HCT116 (cell line): ENCODE data around the gene ZCCHC2. TPM values are rescaled to one million over a fixed set of nuclear protein-coding genes. Genes with fewer than 3 reads are reported as not detected.

Source experiments
- ATAC-seq: fragments of 200-7000 bp; cut with Tn5 transposase; 2 replicates; pipeline ENCODE4 v1.9.1; 2020; ENCODE audit warnings: mild to moderate bottlenecking, moderate library complexity
- BruUV-seq: library from RNA; stranded (reverse); fragments of 400-500 nt; replicated peaks from 2 replicates; lab custom pipeline; 2021; lab: Mats Ljungman, UMichigan
- CTCF ChIA-PET: fragments of 300-600 bp; sonication (Branson Sonifier 250); formaldehyde crosslinking; loops from one replicate; lab custom pipeline; 2021; ENCODE audit warnings: antibody characterized with exemption; lab: Charles Lee
- POLR2A ChIA-PET: fragments of 300-600, 350-600 bp; sonication (Branson Sonifier 250); formaldehyde crosslinking; loops from one replicate; lab custom pipeline; 2021; ENCODE audit warnings: antibody characterized with exemption; lab: Charles Lee
- RAD21 ChIA-PET, 2 experiments: fragments of 300-600 bp; sonication (Branson Sonifier 250); formaldehyde crosslinking; loops; one replicate each; lab custom pipeline; 2023; ENCODE audit warnings: low total read pairs in 2 of 2; ENCODE audit not compliant: uncharacterized antibody in 2 of 2, unreplicated experiment in 2 of 2, low non-redundant PET in 1 of 2; lab: Charles Lee
- DNase-seq: peaks from one replicate; pipeline ENCODE4 v3.0.0-alpha.2; 2010; ENCODE audit warnings: low read depth, low spot score
- H2AFZ ChIP-seq: fragments of 200-600 bp; shearing (Covaris generic), sonication (generic); 2 replicates; pipeline ENCODE4 v1.6.1; 2017; ENCODE audit warnings: low read depth, mixed run types, mixed read lengths, antibody characterized with exemption, low read length; ENCODE audit not compliant: poor library complexity, severe bottlenecking
- H3K27ac ChIP-seq: 2 replicates; pipeline ENCODE4 v1.5.1; 2012; ENCODE audit warnings: low read depth, low read length
- H3K27me3 ChIP-seq: fragments of 200-600 bp; sonication (generic); 2 replicates; pipeline ENCODE4 v1.6.1; 2016; ENCODE audit warnings: mixed run types, low read length, mixed read lengths; ENCODE audit not compliant: insufficient read depth
- H3K36me3 ChIP-seq, 2 experiments: fragments of 200-500 bp in 1 of 2; fragments of 200-600 bp in 1 of 2; sonication (Bioruptor generic) in 1 of 2; sonication (generic) in 1 of 2; 2 replicates each; pipeline versions ENCODE4 v1.5.1 to v1.6.1; 2014 to 2016; ENCODE audit warnings: low read length in 2 of 2, inconsistent platforms in 1 of 2, mixed read lengths in 1 of 2, mixed run types in 1 of 2; ENCODE audit not compliant: insufficient read depth in 2 of 2, control insufficient read depth in 1 of 2
- H3K4me1 ChIP-seq, 2 experiments: fragments of 200-600 bp in 1 of 2; sonication (generic) in 1 of 2; 2 replicates each; pipeline versions ENCODE4 v1.5.1 to v1.6.1; 2012 to 2017; ENCODE audit warnings: low read length in 2 of 2, inconsistent platforms in 1 of 2, mild to moderate bottlenecking in 1 of 2, mixed read lengths in 1 of 2, mixed run types in 1 of 2, moderate library complexity in 1 of 2; ENCODE audit not compliant: insufficient read depth in 2 of 2, control insufficient read depth in 1 of 2
- H3K4me2 ChIP-seq: fragments of 200-600 bp; sonication (generic); 2 replicates; pipeline ENCODE4 v1.6.1; 2017; ENCODE audit warnings: mixed run types, low read length, mixed read lengths
- H3K4me3 ChIP-seq, 2 experiments: fragments of 200-600 bp in 1 of 2; sonication (generic) in 1 of 2; replicated peaks in 1 of 2; 2 replicates each; pipeline ENCODE4 v1.5.1; 2011 to 2016; ENCODE audit warnings: low read length in 2 of 2, control low read depth in 1 of 2, low read depth in 1 of 2, mild to moderate bottlenecking in 1 of 2, mixed read lengths in 1 of 2, mixed run types in 1 of 2
- H3K79me2 ChIP-seq: fragments of 200-600 bp; sonication (generic); 2 replicates; pipeline ENCODE4 v1.6.1; 2017; ENCODE audit warnings: mild to moderate bottlenecking, mixed run types, low read length, moderate library complexity, mixed read lengths; ENCODE audit not compliant: insufficient read depth
- H3K9ac ChIP-seq: fragments of 200-600 bp; sonication (generic); 2 replicates; pipeline ENCODE4 v1.6.1; 2016; ENCODE audit warnings: low read length, mixed read lengths
- H3K9me2 ChIP-seq: fragments of 200-600 bp; sonication (generic), shearing (Covaris generic); 2 replicates; pipeline ENCODE4 v1.6.1; 2017; ENCODE audit warnings: mixed run types, mild to moderate bottlenecking, moderate library complexity; ENCODE audit not compliant: insufficient read depth
- H3K9me3 ChIP-seq, 2 experiments: fragments of 200-500 bp in 1 of 2; fragments of 200-600 bp in 1 of 2; sonication (Bioruptor generic) in 1 of 2; sonication (generic) in 1 of 2; 2 replicates each; pipeline ENCODE4 v1.6.1; 2014 to 2017; ENCODE audit warnings: low read length in 2 of 2, mixed read lengths in 2 of 2, inconsistent platforms in 1 of 2, low read depth in 1 of 2, mild to moderate bottlenecking in 1 of 2, mixed run types in 1 of 2, moderate library complexity in 1 of 2; ENCODE audit not compliant: control insufficient read depth in 1 of 2, insufficient read depth in 1 of 2
- H4K20me1 ChIP-seq: fragments of 200-600 bp; sonication (generic), shearing (Covaris generic); 2 replicates; pipeline ENCODE4 v1.6.1; 2017; ENCODE audit warnings: mixed run types, mild to moderate bottlenecking, moderate library complexity; ENCODE audit not compliant: insufficient read depth
- CBX3 ChIP-seq: IDR thresholded peaks from 2 replicates; pipeline ENCODE4 v1.6.1; 2012; ENCODE audit warnings: low read depth
- CEBPB ChIP-seq: IDR thresholded peaks from 2 replicates; pipeline ENCODE4 v1.6.1; 2012; ENCODE audit warnings: low read depth
- ELF1 ChIP-seq: IDR thresholded peaks from 2 replicates; pipeline ENCODE4 v1.6.1; 2012; ENCODE audit warnings: low read depth, borderline replicate concordance
- EZH2 ChIP-seq: fragments of 200-600 bp; sonication (generic); IDR thresholded peaks from 2 replicates; pipeline ENCODE4 v1.6.1; 2017; ENCODE audit warnings: antibody characterized with exemption, mixed run types
- EZH2phosphoT487 ChIP-seq: fragments of 200-600 bp; IDR thresholded peaks from 2 replicates; pipeline ENCODE4 v1.6.1; 2018; ENCODE audit warnings: antibody characterized with exemption, borderline replicate concordance
- FOSL1 ChIP-seq: IDR thresholded peaks from 2 replicates; pipeline ENCODE4 v1.6.1; 2012; ENCODE audit warnings: low read depth
- POLR2A ChIP-seq: IDR thresholded peaks from 2 replicates; pipeline ENCODE4 v1.7.0; 2011; ENCODE audit warnings: borderline replicate concordance; ENCODE audit not compliant: insufficient read depth, insufficient read length; ENCODE audit errors: extremely low read depth
- RAD21 ChIP-seq: IDR thresholded peaks from 2 replicates; pipeline ENCODE4 v1.6.1; 2012; ENCODE audit warnings: low read depth, mild to moderate bottlenecking
- SIN3A ChIP-seq: IDR thresholded peaks from 2 replicates; pipeline ENCODE4 v1.6.1; 2012; ENCODE audit warnings: low read depth
- SP1 ChIP-seq: IDR thresholded peaks from 2 replicates; pipeline ENCODE4 v1.6.1; 2012; ENCODE audit warnings: low read depth
- SRF ChIP-seq: IDR thresholded peaks from 2 replicates; pipeline ENCODE4 v1.6.1; 2012; ENCODE audit warnings: low read depth
- TCF7L2 ChIP-seq: IDR thresholded peaks from 2 replicates; pipeline ENCODE4 v1.7.0; 2011; ENCODE audit warnings: borderline replicate concordance, inconsistent platforms; ENCODE audit not compliant: insufficient read depth, insufficient read length; ENCODE audit errors: extremely low read depth
- YY1 ChIP-seq: IDR thresholded peaks from 2 replicates; pipeline ENCODE4 v1.6.1; 2011; ENCODE audit warnings: low read length, low read depth, moderate library complexity, mild to moderate bottlenecking; ENCODE audit not compliant: insufficient replicate concordance; ENCODE audit errors: extremely low read depth
- ZFX ChIP-seq: fragments of 450-650 bp; IDR thresholded peaks from 2 replicates; pipeline ENCODE4 v1.6.1; 2017
- ZNF274 ChIP-seq: fragments of 200-500 bp; sonication (Bioruptor generic); IDR thresholded peaks from 2 replicates; pipeline ENCODE4 v1.6.1; 2014; ENCODE audit warnings: mild to moderate bottlenecking, low read depth, low read length, inconsistent platforms
- intact Hi-C: fragments of 100-400 bp; cut with micrococcal nuclease; formaldehyde crosslinking; loops from 2 replicates; pipeline ENCODE4 v1.10.0; 2022
- total RNA-seq: library from RNA; stranded (reverse); gene quantifications from one replicate; pipeline ENCODE4 v1.2.1, GENCODE V29; 2021; ENCODE audit not compliant: unreplicated experiment

Gene ZCCHC2
- total RNA-seq, 1 experiment from 2014 or later, result 17.7 TPM

- no peak for ATAC-seq
- no peaks in the 10 kb centered on the region for H3K4me1 ChIP-seq
- intact Hi-C loops, result no loop called here
- no peak overlapping the region for H2AFZ ChIP-seq
- ChIA-PET CTCF (no interaction called here), POLR2A (no interaction called here), RAD21 (no interaction called here)
- H3K9me3 ChIP-seq, result no peaks in the 10 kb centered on the region
- no peak overlapping the region for H3K4me3 ChIP-seq
- H3K79me2 ChIP-seq, result 0 out of 2 replicates have a peak, but pooled peaks cover 5% of the 10 kb centered on the region
- TSS peak; percentile 28 for BruUV-seq
- H3K4me2 ChIP-seq, result no peak overlapping the region
- H3K27me3 ChIP-seq, result no peaks in the 10 kb centered on the region
- no peaks in the 10 kb centered on the region for H3K9me2 ChIP-seq
- H3K9ac ChIP-seq, result no peak overlapping the region
- H3K36me3 ChIP-seq, result peaks cover 6 to 12% of the 10 kb centered on the region in 2 experiments; a peak in 1 of 4 replicates
- H4K20me1 ChIP-seq, result no peaks in the 10 kb centered on the region
- no peak for DNase-seq
- no peak for TF ChIP-seq ELF1
- H3K27ac ChIP-seq, result no peak overlapping the region
These were observed 54.2 kb downstream of the ZCCHC2 start for GRCh38 chr18:62576845-62577512.

GRCh38 chr18:62577765-62578164 is 54.9 kb downstream of the ZCCHC2 start:
- no TSS peak for BruUV-seq
- Histone ChIP-seq H3K79me2 (0 out of 2 replicates have a peak, but pooled peaks cover 5% of the 10 kb centered on the region), H3K9ac (no peak overlapping the region), H2AFZ (no peak overlapping the region), H4K20me1 (no peaks in the 10 kb centered on the region), H3K9me3 (no peaks in the 10 kb centered on the region), H3K4me1 (no peaks in the 10 kb centered on the region), H3K4me2 (no peak overlapping the region), H3K27me3 (no peaks in the 10 kb centered on the region), H3K27ac (no peak overlapping the region), H3K4me3 (no peak overlapping the region), H3K36me3 (peaks cover 6 to 12% of the 10 kb centered on the region in 2 experiments; a peak in 1 of 4 replicates), H3K9me2 (no peaks in the 10 kb centered on the region)
- TF ChIP-seq POLR2A, result no peak
- TF ChIP-seq ZFX, result no peak
- TF ChIP-seq EZH2, result no peak
- no peak for TF ChIP-seq CBX3
- TF ChIP-seq SP1, result no peak
- no peak for TF ChIP-seq EZH2phosphoT487
- no peak for TF ChIP-seq FOSL1
- no peak for TF ChIP-seq RAD21
- no peak for TF ChIP-seq SRF
- no peak for TF ChIP-seq ZNF274
- no peak for TF ChIP-seq YY1
- TF ChIP-seq TCF7L2, result no peak
- TF ChIP-seq ELF1, result no peak
- no peak for TF ChIP-seq SIN3A
- no peak for TF ChIP-seq CEBPB
- no peak for ATAC-seq
- intact Hi-C loops, result no loop called here
- ChIA-PET RAD21 (interaction anchor here in 1 of 2 experiments (0.7 kb wide), 1 partner anchor 107 kb away, joined by 3 read pairs; no protein-coding TSS in a partner anchor), POLR2A (no interaction called here), CTCF (interaction anchor here (1.1 kb wide), 1 partner anchor 9 kb away, joined by 4 read pairs; no protein-coding TSS in a partner anchor)
- no peak for DNase-seq
